HepG2 (cell line): ENCODE measurements around the gene ILKAP. TPM values are rescaled to one million over a fixed set of nuclear protein-coding genes. Genes with fewer than 3 reads are reported as not detected.
A peak's percentile ranks its signal among the peaks of the same experiment; 100 is the strongest.

Experiments
- AGO2 ChIP-seq: fragments of 200-400 bp; formaldehyde crosslinking; optimal IDR thresholded peaks from 2 replicates; pipeline ENCODE3; 2017; ENCODE audit warnings: mild to moderate bottlenecking, low read depth, low read length, moderate library complexity
- ATF2 ChIP-seq: sonication (generic); formaldehyde crosslinking; IDR thresholded peaks from 2 replicates; pipeline ENCODE4 v1.4.0; 2020; ENCODE audit warnings: missing genetic modification reagents
- DNMT1 ChIP-seq: sonication (generic); formaldehyde crosslinking; IDR thresholded peaks from 2 replicates; pipeline ENCODE4 v1.5.1; 2020; ENCODE audit warnings: mild to moderate bottlenecking, missing genetic modification reagents
- DZIP1 ChIP-seq: sonication (generic); formaldehyde crosslinking; IDR thresholded peaks from 2 replicates; pipeline ENCODE4 v1.5.0; 2020; ENCODE audit warnings: mild to moderate bottlenecking, missing genetic modification reagents
- IKZF1 ChIP-seq: fragments of 450-650 bp; IDR thresholded peaks from 2 replicates; pipeline ENCODE4 v1.7.1; 2016
- KDM5B ChIP-seq: sonication (generic); formaldehyde crosslinking; IDR thresholded peaks from 2 replicates; pipeline ENCODE4 v1.4.0; 2020; ENCODE audit warnings: missing genetic modification reagents, mild to moderate bottlenecking, borderline replicate concordance
- NCOA1 ChIP-seq: sonication (generic); formaldehyde crosslinking; IDR thresholded peaks from 2 replicates; pipeline ENCODE4 v1.9.0; 2021; ENCODE audit warnings: missing genetic modification reagents
- SMYD3 ChIP-seq: sonication (generic); formaldehyde crosslinking; IDR thresholded peaks from 2 replicates; pipeline ENCODE4 v1.8.1; 2023; ENCODE audit warnings: mild to moderate bottlenecking, missing genetic modification reagents
- SPEN ChIP-seq: sonication (generic); formaldehyde crosslinking; IDR thresholded peaks from 2 replicates; pipeline ENCODE4 v1.5.1; 2020; ENCODE audit warnings: low read depth, mild to moderate bottlenecking, missing genetic modification reagents
- TCF12 ChIP-seq, 2 experiments: fragments of 450-650 bp in 1 of 2; sonication (generic) in 1 of 2; formaldehyde crosslinking in 1 of 2; IDR thresholded peaks; 2 replicates each; pipeline versions ENCODE4 v1.6.1 to v1.8.0; 2017 to 2022; ENCODE audit warnings: antibody characterized with exemption in 1 of 2, mild to moderate bottlenecking in 1 of 2, missing genetic modification reagents in 1 of 2, moderate library complexity in 1 of 2
- ZBTB26 ChIP-seq: IDR thresholded peaks from 2 replicates; pipeline ENCODE4 v1.6.1; 2016; ENCODE audit warnings: missing compliant biosample characterization, missing genetic modification reagents, borderline replicate concordance
- ZFP90 ChIP-seq: sonication (generic); formaldehyde crosslinking; IDR thresholded peaks from 2 replicates; pipeline ENCODE4 v1.8.0; 2022; ENCODE audit warnings: missing genetic modification reagents, mild to moderate bottlenecking, inconsistent platforms, borderline replicate concordance
- ZMYM3 ChIP-seq: sonication (generic); formaldehyde crosslinking; IDR thresholded peaks from 2 replicates; pipeline ENCODE4 v1.5.1; 2020; ENCODE audit warnings: mild to moderate bottlenecking, missing genetic modification reagents
- ZNF101 ChIP-seq: sonication (generic); formaldehyde crosslinking; IDR thresholded peaks from 2 replicates; pipeline ENCODE4 v1.4.0; 2020; ENCODE audit warnings: mild to moderate bottlenecking, low read depth, missing genetic modification reagents, borderline replicate concordance
- ZNF121 ChIP-seq: sonication (generic); formaldehyde crosslinking; IDR thresholded peaks from 2 replicates; pipeline ENCODE4 v1.5.0; 2020; ENCODE audit warnings: mild to moderate bottlenecking, missing genetic modification reagents
- ZNF451 ChIP-seq: sonication (generic); formaldehyde crosslinking; IDR thresholded peaks from 2 replicates; pipeline ENCODE4 v1.5.0; 2020; ENCODE audit warnings: mild to moderate bottlenecking, missing genetic modification reagents
- ZZZ3 ChIP-seq: sonication (generic); formaldehyde crosslinking; IDR thresholded peaks from 2 replicates; pipeline ENCODE4 v1.4.0; 2020; ENCODE audit warnings: missing genetic modification reagents, mild to moderate bottlenecking, borderline replicate concordance
- polyA plus RNA-seq, 8 experiments: library from polyadenylated mRNA; depleted of rRNA in 3 of 8; stranded (reverse) in 7 of 8; unstranded in 1 of 8; fragments of >200 nt; fragmentation: Illumina TruSeq in 4 of 8; extraction: Trizol in 4 of 8; gene quantifications; 2 replicates each; pipeline versions ENCODE4 v1.2.1 to v1.2.3, GENCODE V29; 2011 to 2016; ENCODE audit warnings: low read depth in 4 of 8, missing spikeins in 1 of 8, mixed read lengths in 1 of 8; ENCODE audit not compliant: insufficient read depth in 1 of 8
- total RNA-seq, 5 experiments: library from RNA; depleted of rRNA; stranded (reverse); fragments of >200 nt; fragmentation: Illumina TruSeq; extraction: Trizol; gene quantifications; 2 replicates each; pipeline ENCODE4 v1.2.3, GENCODE V29; 2016; ENCODE audit warnings: low read depth in 1 of 5
- TF ChIP-seq, protein P1 (sequence below): IDR thresholded peaks from 2 replicates; pipeline ENCODE4 v1.6.1; 2012; ENCODE audit warnings: low read depth, low read length, improper control_type of control experiment
- TF ChIP-seq, protein P2 (sequence below): sonication (generic); formaldehyde crosslinking; IDR thresholded peaks from 2 replicates; pipeline ENCODE4 v1.8.1; 2023; ENCODE audit warnings: mild to moderate bottlenecking, moderate library complexity, missing genetic modification reagents

The ILKAP gene
- total and polyA plus RNA-seq, 2 of the 13 experiments (the other 11 are each of a cell fraction or from before 2014, with no cell fraction given): 29.6 to 33.1 TPM

- TF ChIP-seq DZIP1 (peak; percentile 99), KDM5B (CRISPR knock-in tag) (peak; percentile 100), ZNF451 (CRISPR knock-in tag) (peak; percentile 97), SMYD3 (CRISPR knock-in tag) (peak; percentile 81; the same call in 1 of the 2 replicates), ZFP90 (CRISPR knock-in tag) (peak; percentile 94), ZZZ3 (no peak), ZNF121 (CRISPR knock-in tag) (0 out of 2 replicates have a peak, but pooled peaks have one; percentile 22), AGO2 (no peak), ZBTB26 (CRISPR knock-in tag) (peak; percentile 93), TCF12 (IDR thresholded peaks at IDR 0.05) (no peak), TCF12 (CRISPR knock-in tag; IDR thresholded peaks at IDR 0.05) (peak; percentile 64; the same call in 1 of the 2 replicates), DNMT1 (CRISPR knock-in tag) (peak; percentile 99), ZMYM3 (peak; percentile 20; the same call in 1 of the 2 replicates), IKZF1 (no peak), SPEN (peak; percentile 89), NCOA1 (no peak; the same call in 1 of the 2 replicates), ATF2 (0 out of 2 replicates have a peak, but pooled peaks have one; percentile 30), ZNF101 (CRISPR knock-in tag) (peak; percentile 58; the same call in 1 of the 2 replicates)
- TF ChIP-seq, protein P1, sequence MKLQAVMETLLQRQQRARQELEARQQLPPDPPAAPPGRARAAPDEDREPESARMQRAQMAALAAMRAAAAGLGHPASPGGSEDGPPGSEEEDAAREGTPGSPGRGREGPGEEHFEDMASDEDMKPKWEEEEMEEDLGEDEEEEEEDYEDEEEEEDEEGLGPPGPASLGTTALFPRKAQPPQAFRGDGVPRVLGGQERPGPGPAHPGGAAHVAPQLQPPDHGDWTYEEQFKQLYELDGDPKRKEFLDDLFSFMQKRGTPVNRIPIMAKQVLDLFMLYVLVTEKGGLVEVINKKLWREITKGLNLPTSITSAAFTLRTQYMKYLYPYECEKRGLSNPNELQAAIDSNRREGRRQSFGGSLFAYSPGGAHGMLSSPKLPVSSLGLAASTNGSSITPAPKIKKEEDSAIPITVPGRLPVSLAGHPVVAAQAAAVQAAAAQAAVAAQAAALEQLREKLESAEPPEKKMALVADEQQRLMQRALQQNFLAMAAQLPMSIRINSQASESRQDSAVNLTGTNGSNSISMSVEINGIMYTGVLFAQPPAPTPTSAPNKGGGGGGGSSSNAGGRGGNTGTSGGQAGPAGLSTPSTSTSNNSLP: no peak
- TF ChIP-seq, protein P2, sequence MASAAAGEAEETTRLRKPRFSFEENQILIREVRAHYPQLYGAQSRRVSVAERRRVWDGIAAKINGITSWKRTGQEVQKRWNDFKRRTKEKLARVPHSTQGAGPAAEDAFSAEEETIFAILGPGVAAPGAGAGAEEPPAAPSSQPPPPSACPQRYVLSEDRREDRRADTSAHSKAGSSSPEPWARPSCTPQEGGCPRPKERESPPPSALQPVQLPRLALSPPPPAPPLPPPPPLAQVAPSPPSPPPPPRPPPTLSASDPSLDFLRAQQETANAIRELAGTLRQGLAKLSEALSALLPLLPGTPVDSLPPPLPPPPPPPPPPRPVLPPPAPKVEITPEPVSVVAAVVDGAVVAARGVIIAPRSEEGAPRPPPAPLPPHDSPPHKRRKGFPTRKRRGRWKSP (CRISPR knock-in tag): 0 out of 2 replicates have a peak, but pooled peaks have one; percentile 56
Observed at GRCh38 chr2:238238766-238239542, 35.5 kb upstream of the ILKAP start (continued).
